ENCODE data around the gene SLC6A8. TPM values are rescaled to one million over a fixed set of nuclear protein-coding genes. Genes with fewer than 3 reads are reported as not detected.
A peak's percentile ranks its signal among the peaks of the same experiment; 100 is the strongest.

The SLC6A8 gene
- polyA plus RNA-seq, 3 donors from 2014 or later = 0.07 to 0.09 TPM; not detected in 1

GRCh38 chrX:153657161-153657560 is 30.6 kb upstream of the SLC6A8 start:
- H3K9me3 Mint-ChIP-seq = no peaks in the 10 kb centered on the region
- no peaks in the 10 kb centered on the region for H3K36me3 Mint-ChIP-seq
- no peaks in the 10 kb centered on the region for H3K4me1 Mint-ChIP-seq
- H3K4me3 Mint-ChIP-seq = no peak overlapping the region
- H3K27ac Mint-ChIP-seq = no peak overlapping the region
- H3K27me3 Mint-ChIP-seq (ENCODE audit: low read depth in 3 of 3) = peaks cover 5 to 18% (median 6%) of the 10 kb centered on the region in 3 donors
- DNase-seq = no peak

GRCh38 chrX:153659268-153659667 is 28.5 kb upstream of the SLC6A8 start:
- peaks cover 6 to 22% (median 9%) of the 10 kb centered on the region in 3 donors for H3K27me3 Mint-ChIP-seq (ENCODE audit: low read depth in 3 of 3)
- H3K4me3 Mint-ChIP-seq = no peak overlapping the region
- H3K36me3 Mint-ChIP-seq = no peaks in the 10 kb centered on the region
- no peak for DNase-seq
- H3K9me3 Mint-ChIP-seq = no peaks in the 10 kb centered on the region
- no peak overlapping the region for H3K27ac Mint-ChIP-seq
- no peaks in the 10 kb centered on the region for H3K4me1 Mint-ChIP-seq

GRCh38 chrX:153662266-153662665 is 25.5 kb upstream of the SLC6A8 start:
- Mint-ChIP-seq H3K36me3 (no peaks in the 10 kb centered on the region), H3K4me1 (no peaks in the 10 kb centered on the region), H3K27me3 (ENCODE audit: low read depth in 3 of 3) (peaks cover 7 to 23% (median 13%) of the 10 kb centered on the region in 3 donors), H3K4me3 (peak overlapping the region in 3 of 5 donors; percentile 42 to 61 (median 51)), H3K27ac (no peak overlapping the region), H3K9me3 (no peaks in the 10 kb centered on the region)
- DNase-seq = peak; percentile 30 to 55 (median 40)

GRCh38 chrX:153665726-153666306 is 21.9 kb upstream of the SLC6A8 start:
- peaks cover 6 to 18% (median 14%) of the 10 kb centered on the region in 3 donors for H3K27me3 Mint-ChIP-seq (ENCODE audit: low read depth in 3 of 3)
- H3K4me1 Mint-ChIP-seq = peaks cover 3 to 7% of the 10 kb centered on the region in 2 donors
- H3K9me3 Mint-ChIP-seq = no peaks in the 10 kb centered on the region
- DNase-seq = no peak
- no peak overlapping the region for H3K27ac Mint-ChIP-seq
- no peak overlapping the region for H3K4me3 Mint-ChIP-seq
- no peaks in the 10 kb centered on the region for H3K36me3 Mint-ChIP-seq

- Mint-ChIP-seq H3K9me3 (no peaks in the 10 kb centered on the region), H3K27me3 (ENCODE audit: low read depth in 3 of 3) (peaks cover 2 to 12% (median 6%) of the 10 kb centered on the region in 3 donors), H3K27ac (peak overlapping the region in 1 of 6 donors; percentile 13), H3K4me3 (peak overlapping the region in 4 of 5 donors; percentile 12 to 73 (median 66)), H3K4me1 (peaks cover 3 to 7% of the 10 kb centered on the region in 2 donors), H3K36me3 (no peaks in the 10 kb centered on the region)
- DNase-seq = peak in 1 of 3 donors; percentile 10
These were observed 20.3 kb upstream of the SLC6A8 start for GRCh38 chrX:153667281-153667955.

- Mint-ChIP-seq H3K4me1 (peaks cover 3 to 7% of the 10 kb centered on the region in 2 donors), H3K4me3 (peak overlapping the region in 4 of 5 donors; percentile 12 to 73 (median 66)), H3K36me3 (no peaks in the 10 kb centered on the region), H3K27ac (peak overlapping the region in 1 of 6 donors; percentile 13), H3K27me3 (ENCODE audit: low read depth in 3 of 3) (peaks cover 2 to 12% (median 5%) of the 10 kb centered on the region in 3 donors), H3K9me3 (no peaks in the 10 kb centered on the region)
- DNase-seq = peak; percentile 54 to 64 (median 63)
These were observed 19.8 kb upstream of the SLC6A8 start for GRCh38 chrX:153667956-153668396.

GRCh38 chrX:153668423-153669173 is 19.1 kb upstream of the SLC6A8 start:
- H3K4me3 Mint-ChIP-seq = no peak overlapping the region
- no peak for DNase-seq
- H3K27ac Mint-ChIP-seq = no peak overlapping the region
- peaks cover 3 to 7% of the 10 kb centered on the region in 2 donors for H3K4me1 Mint-ChIP-seq
- peaks cover 2 to 12% (median 5%) of the 10 kb centered on the region in 3 donors for H3K27me3 Mint-ChIP-seq (ENCODE audit: low read depth in 3 of 3)
- no peaks in the 10 kb centered on the region for H3K9me3 Mint-ChIP-seq
- H3K36me3 Mint-ChIP-seq = no peaks in the 10 kb centered on the region

- DNase-seq = peak; percentile 38 to 48 (median 41)
- H3K27me3 Mint-ChIP-seq (ENCODE audit: low read depth in 3 of 3) = peaks cover 2 to 12% (median 8%) of the 10 kb centered on the region in 3 donors
- H3K27ac Mint-ChIP-seq = no peak overlapping the region
- peaks cover 5 to 7% of the 10 kb centered on the region in 2 donors for H3K4me1 Mint-ChIP-seq
- no peak overlapping the region for H3K4me3 Mint-ChIP-seq
- H3K36me3 Mint-ChIP-seq = no peaks in the 10 kb centered on the region
- H3K9me3 Mint-ChIP-seq = no peaks in the 10 kb centered on the region
These were observed 18.4 kb upstream of the SLC6A8 start for GRCh38 chrX:153669174-153669890.

GRCh38 chrX:153669901-153670731 is 17.6 kb upstream of the SLC6A8 start:
- H3K27me3 Mint-ChIP-seq (ENCODE audit: low read depth in 3 of 3) = peaks cover 3 to 15% (median 13%) of the 10 kb centered on the region in 3 donors
- H3K9me3 Mint-ChIP-seq = no peaks in the 10 kb centered on the region
- DNase-seq = no peak
- H3K4me1 Mint-ChIP-seq = peaks cover 5 to 7% of the 10 kb centered on the region in 2 donors
- H3K27ac Mint-ChIP-seq = no peak overlapping the region
- no peak overlapping the region for H3K4me3 Mint-ChIP-seq
- H3K36me3 Mint-ChIP-seq = no peaks in the 10 kb centered on the region

GRCh38 chrX:153670748-153671588 is 16.8 kb upstream of the SLC6A8 start:
- H3K4me1 Mint-ChIP-seq = peaks cover 5 to 7% of the 10 kb centered on the region in 2 donors
- H3K36me3 Mint-ChIP-seq = no peaks in the 10 kb centered on the region
- no peak for DNase-seq
- no peak overlapping the region for H3K27ac Mint-ChIP-seq
- no peak overlapping the region for H3K4me3 Mint-ChIP-seq
- peaks cover 3 to 18% (median 13%) of the 10 kb centered on the region in 3 donors for H3K27me3 Mint-ChIP-seq (ENCODE audit: low read depth in 3 of 3)
- H3K9me3 Mint-ChIP-seq = no peaks in the 10 kb centered on the region

- Mint-ChIP-seq H3K4me3 (no peak overlapping the region), H3K36me3 (no peaks in the 10 kb centered on the region), H3K9me3 (no peaks in the 10 kb centered on the region), H3K4me1 (peaks cover 5 to 7% of the 10 kb centered on the region in 2 donors), H3K27ac (no peak overlapping the region), H3K27me3 (ENCODE audit: low read depth in 3 of 3) (peaks cover 3 to 20% (median 10%) of the 10 kb centered on the region in 3 donors)
- no peak for DNase-seq
These were observed 15.9 kb upstream of the SLC6A8 start for GRCh38 chrX:153671589-153672530.

Data from immature natural killer cell (primary cell).